K562 (cell line): ENCODE data around the gene CDK11A. TPM values are rescaled to one million over a fixed set of nuclear protein-coding genes. Genes with fewer than 3 reads are reported as not detected.

Experiments used
- HINFP ChIP-seq: fragments of 450-650 bp; conservative IDR thresholded peaks from 2 replicates; pipeline ENCODE4 v1.6.1; 2016; ENCODE audit warnings: missing genetic modification characterization, low read depth, mild to moderate bottlenecking, control low read depth, missing compliant biosample characterization
- HMGXB4 ChIP-seq: sonication (generic); formaldehyde crosslinking; IDR thresholded peaks from 2 replicates; pipeline ENCODE4 v1.8.1; 2023; ENCODE audit warnings: mild to moderate bottlenecking, missing genetic modification reagents
- KAT7 ChIP-seq: sonication (generic); formaldehyde crosslinking; IDR thresholded peaks from 2 replicates; pipeline ENCODE4 v1.8.0; 2022; ENCODE audit warnings: missing genetic modification reagents, mild to moderate bottlenecking, borderline replicate concordance
- MLLT1 ChIP-seq, 2 experiments: fragments of 450-650 bp; IDR thresholded peaks; 2 replicates each; pipeline ENCODE4 v1.6.1; 2016
- NR2C1 ChIP-seq, 2 experiments: fragments of 450-650 bp; IDR thresholded peaks; 2 replicates each; pipeline ENCODE4 v1.6.1; 2017; ENCODE audit warnings: mild to moderate bottlenecking in 2 of 2, antibody characterized with exemption in 1 of 2, inconsistent platforms in 1 of 2, missing compliant biosample characterization in 1 of 2, missing genetic modification characterization in 1 of 2
- RB1 ChIP-seq: fragments of 450-650 bp; IDR thresholded peaks from 2 replicates; pipeline ENCODE4 v1.6.1; 2017; ENCODE audit warnings: low read depth, mild to moderate bottlenecking
- SIX5 ChIP-seq, 2 experiments: IDR thresholded peaks; 2 replicates each; pipeline ENCODE4 v1.6.1; 2011; ENCODE audit warnings: low read length in 2 of 2, borderline replicate concordance in 1 of 2, low read depth in 1 of 2, mild to moderate bottlenecking in 1 of 2, moderate library complexity in 1 of 2; ENCODE audit not compliant: insufficient read depth in 1 of 2
- SMARCA5 ChIP-seq: fragments of 450-650 bp; IDR thresholded peaks from 2 replicates; pipeline ENCODE4 v1.6.1; 2016
- SOX6 ChIP-seq: fragments of 450-650 bp; IDR thresholded peaks from 2 replicates; pipeline ENCODE4 v1.6.1; 2014; ENCODE audit warnings: mild to moderate bottlenecking
- THRAP3 ChIP-seq: fragments of 450-650 bp; IDR thresholded peaks from 2 replicates; pipeline ENCODE4 v1.6.1; 2016; ENCODE audit warnings: mild to moderate bottlenecking, inconsistent platforms, borderline replicate concordance
- TRIM24 ChIP-seq, 2 experiments: fragments of 450-650 bp; IDR thresholded peaks; 2 replicates each; pipeline ENCODE4 v1.6.1; 2016
- TSC22D4 ChIP-seq: fragments of 450-650 bp; IDR thresholded peaks from 2 replicates; pipeline ENCODE4 v1.6.1; 2016; ENCODE audit warnings: missing genetic modification characterization, missing biosample characterization, control low read depth
- WHSC1 ChIP-seq: IDR thresholded peaks from one replicate; pipeline ENCODE4 v1.6.1; 2012; ENCODE audit warnings: low read length, control low read depth, inconsistent platforms
- ZFPM2 ChIP-seq: fragments of 250-450 bp; sonication (Bioruptor Pico); IDR thresholded peaks from 2 replicates; pipeline ENCODE4 v1.5.1; 2022; ENCODE audit warnings: mild to moderate bottlenecking
- ZNF165 ChIP-seq: fragments of 250-450 bp; sonication (Bioruptor Pico); IDR thresholded peaks from 2 replicates; pipeline ENCODE4 v1.4.0; 2020; ENCODE audit warnings: borderline replicate concordance
- ZNF197 ChIP-seq: fragments of 200-800 bp; sonication (Bioruptor generic); IDR thresholded peaks from 2 replicates; pipeline ENCODE4 v1.6.1; 2016; ENCODE audit warnings: low read depth, missing genetic modification characterization, missing compliant biosample characterization
- ZNF212 ChIP-seq: fragments of 450-650 bp; formaldehyde crosslinking; IDR thresholded peaks from 2 replicates; pipeline ENCODE4 v1.4.0; 2020; ENCODE audit warnings: mild to moderate bottlenecking
- ZNF408 ChIP-seq: fragments of 250-450 bp; sonication (Bioruptor Pico); IDR thresholded peaks from 2 replicates; pipeline ENCODE4 v1.4.0; 2020; ENCODE audit warnings: low read depth, mild to moderate bottlenecking, moderate library complexity
- ZNF586 ChIP-seq: fragments of 450-650 bp; formaldehyde crosslinking; conservative IDR thresholded peaks from 2 replicates; pipeline ENCODE4 v1.4.0; 2020; ENCODE audit warnings: mild to moderate bottlenecking, moderate library complexity
- ZZZ3 ChIP-seq: fragments of 450-650 bp; IDR thresholded peaks from 2 replicates; pipeline ENCODE4 v1.6.1; 2016; ENCODE audit warnings: antibody characterized with exemption, mild to moderate bottlenecking, moderate library complexity
- polyA plus RNA-seq, 8 experiments: library from polyadenylated mRNA; depleted of rRNA in 4 of 8; stranded (reverse) in 5 of 8; unstranded in 3 of 8; fragments of >200 nt; fragmentation: Nextera tagmentation in 2 of 8; fragmentation: Illumina TruSeq in 1 of 8; extraction: Ambion mirVana in 2 of 8; extraction: Trizol in 1 of 8; gene quantifications; 2 replicates each; pipeline versions ENCODE4 v1.2.1 to v1.2.3, GENCODE V29; 2011 to 2014; ENCODE audit warnings: inconsistent platforms in 1 of 8, missing spikeins in 1 of 8
- total RNA-seq, 7 experiments: library from RNA; depleted of rRNA in 6 of 7; stranded (reverse); fragments of >200 nt in 6 of 7; fragmentation: Illumina TruSeq in 2 of 7; extraction: Trizol in 2 of 7; gene quantifications; 2 replicates each; pipeline versions ENCODE4 v1.2.1 to v1.2.3, GENCODE V29; 2011 to 2021; ENCODE audit warnings: low replicate concordance in 1 of 7

Gene CDK11A
- total and polyA plus RNA-seq, 9 of the 15 experiments (the other 6 are each of a cell fraction or from before 2014, with no cell fraction given) = 4.5 to 71.0 (median 43.9) TPM

- TF ChIP-seq HMGXB4 (CRISPR knock-in tag) = peak; percentile 20; the same call in 1 of the 2 replicates
- 0 out of 4 replicates have a peak, but pooled peaks of 1 of the 2 experiments have one; percentile 35 for TF ChIP-seq MLLT1 (IDR thresholded peaks at IDR 0.05)
- no peak for TF ChIP-seq WHSC1
- no peak for TF ChIP-seq ZNF212 (CRISPR knock-in tag)
- no peak for TF ChIP-seq ZZZ3
- no peak for TF ChIP-seq ZNF586
- TF ChIP-seq TSC22D4 (tag) = no peak
- 0 out of 2 replicates have a peak, but pooled peaks have one; percentile 19 for TF ChIP-seq HINFP (tag)
- peak; percentile 68; the same call in 1 of the 2 replicates for TF ChIP-seq THRAP3
- no peak for TF ChIP-seq ZNF165 (CRISPR knock-in tag)
- TF ChIP-seq SOX6 = no peak
- TF ChIP-seq KAT7 (CRISPR knock-in tag) = peak; percentile 34; the same call in 1 of the 2 replicates
- TF ChIP-seq RB1 = no peak
- no peak for TF ChIP-seq ZNF408
- TF ChIP-seq TRIM24 (IDR thresholded peaks at IDR 0.05) = no peak
- no peak for TF ChIP-seq SMARCA5
- no peak for TF ChIP-seq ZFPM2 (CRISPR knock-in tag)
- TF ChIP-seq ZNF197 (CRISPR knock-in tag) = 0 out of 2 replicates have a peak, but pooled peaks have one; percentile 32
- no peak for TF ChIP-seq SIX5 (IDR thresholded peaks at IDR 0.05; ENCODE audit: borderline replicate concordance in 1 of 2, insufficient read depth in 1 of 2, low read depth in 1 of 2, low read length in 2 of 2)
- TF ChIP-seq NR2C1 (IDR thresholded peaks at IDR 0.05) = no peak
- 0 out of 2 replicates have a peak, but pooled peaks have one; percentile 38 for TF ChIP-seq NR2C1 (tag; IDR thresholded peaks at IDR 0.05)
- TF ChIP-seq, all 486 proteins: peak for 17
Observed at GRCh38 chr1:1758059-1758621, 34.0 kb upstream of the CDK11A start (continued).
